Esophagus muscularis mucosa (tissue), 4 donors: ENCODE results near the gene L3MBTL4. TPM values are rescaled to one million over a fixed set of nuclear protein-coding genes. Genes with fewer than 3 reads are reported as not detected.

Experiments used
- DNase-seq: peaks from one replicate; pipeline ENCODE4 v3.0.0-alpha.2; 2017; ENCODE audit errors: extremely low spot score
- H3K27ac ChIP-seq, 4 donors: fragments of 200-600 bp; sonication (generic); replicated peaks in 1 of 4; 1 replicate in 3 of 4; 2 replicates in 1 of 4; pipeline ENCODE4 v1.5.1; 2016 to 2019; ENCODE audit warnings: mild to moderate bottlenecking in 1 of 4
- H3K27me3 ChIP-seq, 4 donors: fragments of 200-600 bp; sonication (generic); one replicate each; pipeline versions ENCODE4 v1.5.1 to v1.6.0; 2016 to 2019
- H3K36me3 ChIP-seq, 4 donors: fragments of 200-600 bp; sonication (generic); one replicate each; pipeline ENCODE4 v1.5.1; 2016 to 2019
- H3K4me1 ChIP-seq, 4 donors: fragments of 200-600 bp; sonication (generic); one replicate each; pipeline ENCODE4 v1.5.1; 2016 to 2019
- H3K4me3 ChIP-seq, 4 donors: fragments of 200-600 bp; sonication (generic); 1 replicate in 2 of 4; 2 replicates in 2 of 4; pipeline ENCODE4 v1.5.1; 2016 to 2019; ENCODE audit warnings: mild to moderate bottlenecking in 4 of 4, moderate library complexity in 1 of 4
- H3K9me3 ChIP-seq, 4 donors: fragments of 200-600 bp; sonication (generic); 1 replicate in 3 of 4; 2 replicates in 1 of 4; pipeline ENCODE4 v1.5.1; 2016 to 2019
- CTCF ChIP-seq, 3 experiments: fragments of 200-600 bp in 2 of 3; fragments of 450-650 bp in 1 of 3; sonication (generic) in 2 of 3; IDR thresholded peaks; one replicate each; pipeline ENCODE4 v1.5.1; 2017 to 2019; ENCODE audit warnings: antibody characterized with exemption in 3 of 3, mild to moderate bottlenecking in 2 of 3, moderate library complexity in 1 of 3
- EP300 ChIP-seq: sonication (generic); formaldehyde crosslinking; IDR thresholded peaks from one replicate; pipeline ENCODE4 v1.6.1; 2017; ENCODE audit warnings: antibody characterized with exemption
- POLR2A ChIP-seq: fragments of 450-650 bp; IDR thresholded peaks from one replicate; pipeline ENCODE4 v1.6.1; 2017; ENCODE audit warnings: antibody characterized with exemption, moderate library complexity, mild to moderate bottlenecking, low read depth
- POLR2AphosphoS5 ChIP-seq, 2 donors: sonication (generic); formaldehyde crosslinking; IDR thresholded peaks; one replicate each; pipeline ENCODE4 v1.6.1; 2017; ENCODE audit warnings: antibody characterized with exemption in 2 of 2
- WGBS: methylation state at CpG from one replicate; pipeline ENCODE4 v1.1.5; 2018; 5-methylcytosine and 5-hydroxymethylcytosine counted together
- intact Hi-C: fragments of 100-400 bp; cut with DNase I; formaldehyde crosslinking; loops from one replicate; pipeline ENCODE4 v1.15.1; 2023
- total RNA-seq, 4 donors: library from RNA; depleted of rRNA; stranded (reverse); fragments of >200 nt; gene quantifications; one replicate each; pipeline versions ENCODE4 v1.1.0 to v1.2.1, GENCODE V29; 2016

Gene L3MBTL4
- total RNA-seq, 4 donors from 2014 or later: 1.0 to 2.9 (median 1.6) TPM

- TF ChIP-seq POLR2AphosphoS5 (IDR thresholded peaks at IDR 0.05): no peak
- no peak for TF ChIP-seq CTCF (IDR thresholded peaks at IDR 0.05)
- TF ChIP-seq EP300: no peak
- TF ChIP-seq POLR2A: no peak
- intact Hi-C loops: no loop called here
- WGBS: 85% methylated on average over 3 of the region's 3 CpGs
Measured at GRCh38 chr18:6111726-6112125, 303.0 kb downstream of the L3MBTL4 start.

GRCh38 chr18:6109743-6110142 lies 305.0 kb downstream of the L3MBTL4 start:
- Histone ChIP-seq H3K4me3 (no peak overlapping the region), H3K9me3 (no peaks in the 10 kb centered on the region), H3K27ac (no peak overlapping the region), H3K4me1 (peaks cover 0 to 15% (median 12%) of the 10 kb centered on the region in 4 donors), H3K36me3 (no peaks in the 10 kb centered on the region), H3K27me3 (no peaks in the 10 kb centered on the region)
- WGBS: 81% methylated on average over 6 of the region's 6 CpGs
- intact Hi-C loops: no loop called here
- TF ChIP-seq POLR2AphosphoS5 (IDR thresholded peaks at IDR 0.05) (no peak), EP300 (no peak), CTCF (IDR thresholded peaks at IDR 0.05) (no peak), POLR2A (no peak)
- DNase-seq: no peak

More at GRCh38 chr18:6111726-6112125, 303.0 kb downstream of the L3MBTL4 start:
- H3K4me1 ChIP-seq: peaks cover 0 to 3% (median 1%) of the 10 kb centered on the region in 4 donors
- H3K27me3 ChIP-seq: no peaks in the 10 kb centered on the region
- H3K9me3 ChIP-seq: no peaks in the 10 kb centered on the region
- no peaks in the 10 kb centered on the region for H3K36me3 ChIP-seq
- DNase-seq: no peak
- no peak overlapping the region for H3K4me3 ChIP-seq
- H3K27ac ChIP-seq: no peak overlapping the region

- Histone ChIP-seq H3K36me3 (no peaks in the 10 kb centered on the region), H3K9me3 (no peaks in the 10 kb centered on the region), H3K27ac (no peak overlapping the region), H3K27me3 (no peaks in the 10 kb centered on the region), H3K4me1 (peaks cover 0 to 15% (median 12%) of the 10 kb centered on the region in 4 donors), H3K4me3 (no peak overlapping the region)
- no peak for TF ChIP-seq POLR2A
- TF ChIP-seq EP300: no peak
- TF ChIP-seq CTCF (IDR thresholded peaks at IDR 0.05): no peak
- TF ChIP-seq POLR2AphosphoS5 (IDR thresholded peaks at IDR 0.05): no peak
- 75% methylated on average over 6 of the region's 6 CpGs for WGBS
- intact Hi-C loops: no loop called here
- DNase-seq: no peak
Measured at GRCh38 chr18:6107794-6108193, 306.9 kb downstream of the L3MBTL4 start.

GRCh38 chr18:6106091-6106685 lies 308.5 kb downstream of the L3MBTL4 start:
- no peak overlapping the region for H3K4me3 ChIP-seq
- H3K4me1 ChIP-seq: peaks cover 0 to 15% (median 12%) of the 10 kb centered on the region in 4 donors
- no peaks in the 10 kb centered on the region for H3K27me3 ChIP-seq
- H3K36me3 ChIP-seq: no peaks in the 10 kb centered on the region
- TF ChIP-seq POLR2AphosphoS5 (IDR thresholded peaks at IDR 0.05): no peak
- TF ChIP-seq POLR2A: no peak
- TF ChIP-seq EP300: no peak
- TF ChIP-seq CTCF (IDR thresholded peaks at IDR 0.05): no peak
- intact Hi-C loops: no loop called here
- H3K27ac ChIP-seq: no peak overlapping the region
- no peaks in the 10 kb centered on the region for H3K9me3 ChIP-seq
- WGBS: 28% methylated on average over 1 of the region's 1 CpG
- no peak for DNase-seq

- Histone ChIP-seq H3K4me1 (peaks cover 0 to 15% (median 12%) of the 10 kb centered on the region in 4 donors), H3K4me3 (no peak overlapping the region), H3K36me3 (no peaks in the 10 kb centered on the region), H3K27me3 (no peaks in the 10 kb centered on the region), H3K9me3 (no peaks in the 10 kb centered on the region), H3K27ac (no peak overlapping the region)
- intact Hi-C loops: no loop called here
- TF ChIP-seq POLR2AphosphoS5 (IDR thresholded peaks at IDR 0.05) (no peak), POLR2A (no peak), EP300 (no peak), CTCF (IDR thresholded peaks at IDR 0.05) (no peak)
- 82% methylated on average over 2 of the region's 3 CpGs for WGBS
- no peak for DNase-seq
Measured at GRCh38 chr18:6103741-6104140, 311.0 kb downstream of the L3MBTL4 start.
